ENCODE data around the gene ALAD.

DNA sequence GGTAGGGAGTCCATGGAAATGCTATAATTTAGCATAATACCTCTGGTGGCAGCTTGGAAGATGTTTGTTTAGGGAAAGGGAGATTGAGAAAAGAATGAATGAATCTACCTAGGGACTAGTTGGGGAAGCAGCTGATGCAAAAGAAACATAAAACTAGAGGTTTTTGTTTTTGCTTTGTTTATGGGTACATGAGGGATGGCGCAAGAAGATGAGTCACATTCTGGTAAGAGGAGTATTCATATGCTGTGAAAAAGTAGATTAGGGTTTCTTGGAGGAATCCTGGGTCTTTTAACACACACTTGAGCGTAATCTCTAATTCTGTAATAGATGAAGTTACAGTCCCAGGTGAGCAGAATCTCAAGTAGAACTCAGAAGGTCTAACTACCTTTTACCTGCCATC is 26.5 kb upstream of the ALAD start:
- TF ChIP-seq, protein P1, sequence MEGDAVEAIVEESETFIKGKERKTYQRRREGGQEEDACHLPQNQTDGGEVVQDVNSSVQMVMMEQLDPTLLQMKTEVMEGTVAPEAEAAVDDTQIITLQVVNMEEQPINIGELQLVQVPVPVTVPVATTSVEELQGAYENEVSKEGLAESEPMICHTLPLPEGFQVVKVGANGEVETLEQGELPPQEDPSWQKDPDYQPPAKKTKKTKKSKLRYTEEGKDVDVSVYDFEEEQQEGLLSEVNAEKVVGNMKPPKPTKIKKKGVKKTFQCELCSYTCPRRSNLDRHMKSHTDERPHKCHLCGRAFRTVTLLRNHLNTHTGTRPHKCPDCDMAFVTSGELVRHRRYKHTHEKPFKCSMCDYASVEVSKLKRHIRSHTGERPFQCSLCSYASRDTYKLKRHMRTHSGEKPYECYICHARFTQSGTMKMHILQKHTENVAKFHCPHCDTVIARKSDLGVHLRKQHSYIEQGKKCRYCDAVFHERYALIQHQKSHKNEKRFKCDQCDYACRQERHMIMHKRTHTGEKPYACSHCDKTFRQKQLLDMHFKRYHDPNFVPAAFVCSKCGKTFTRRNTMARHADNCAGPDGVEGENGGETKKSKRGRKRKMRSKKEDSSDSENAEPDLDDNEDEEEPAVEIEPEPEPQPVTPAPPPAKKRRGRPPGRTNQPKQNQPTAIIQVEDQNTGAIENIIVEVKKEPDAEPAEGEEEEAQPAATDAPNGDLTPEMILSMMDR (IDR thresholded peaks at IDR 0.05) = no peak
- TF ChIP-seq POLR2A (IDR thresholded peaks at IDR 0.05) = no peak
